Keratinocyte (primary cell): Measurements from ENCODE around the gene LRRN2. TPM values are rescaled to one million over a fixed set of nuclear protein-coding genes. Genes with fewer than 3 reads are reported as not detected.

ENCODE experiments used
- DNase-seq: peaks from one replicate; pipeline ENCODE4 v3.0.0-alpha.2; 2011; ENCODE audit warnings: low read depth, missing footprints, low spot score
- FAIRE-seq: peaks from 2 replicates; lab custom pipeline; 2011; peaks lifted over from hg19 to GRCh38; lab: Jason Lieb, UNC
- H2AFZ ChIP-seq: 2 replicates; pipeline ENCODE4 v1.6.0; 2012; ENCODE audit warnings: low read length, control low read depth, inconsistent platforms; ENCODE audit not compliant: control insufficient read depth
- H3K27ac ChIP-seq: 2 replicates; pipeline ENCODE4 v1.5.1; 2011; ENCODE audit warnings: low read length; ENCODE audit not compliant: control insufficient read depth, insufficient read depth
- H3K27me3 ChIP-seq: 3 replicates; pipeline ENCODE4 v1.6.0; 2011; ENCODE audit warnings: low read length; ENCODE audit not compliant: control insufficient read depth, insufficient read depth; ENCODE audit errors: extremely low read depth
- H3K36me3 ChIP-seq, 2 experiments: 2 replicates in 1 of 2; 3 replicates in 1 of 2; pipeline ENCODE4 v1.5.1; 2011; ENCODE audit warnings: low read length in 2 of 2, mild to moderate bottlenecking in 1 of 2; ENCODE audit not compliant: control insufficient read depth in 2 of 2, insufficient read depth in 2 of 2; ENCODE audit errors: extremely low read depth in 1 of 2
- H3K4me1 ChIP-seq: 3 replicates; pipeline ENCODE4 v1.5.1; 2011; ENCODE audit warnings: low read length; ENCODE audit not compliant: control insufficient read depth, insufficient read depth; ENCODE audit errors: extremely low read depth
- H3K4me2 ChIP-seq: 3 replicates; pipeline ENCODE4 v1.6.0; 2011; ENCODE audit warnings: low read depth, low read length; ENCODE audit not compliant: control insufficient read depth, insufficient read depth; ENCODE audit errors: extremely low read depth
- H3K4me3 ChIP-seq, 3 experiments: fragments of 200-600 bp in 1 of 3; sonication (generic) in 1 of 3; 2 replicates in 2 of 3; 3 replicates in 1 of 3; pipeline ENCODE4 v1.5.1; 2011 to 2016; ENCODE audit warnings: low read length in 3 of 3, mild to moderate bottlenecking in 3 of 3, control low read depth in 2 of 3, inconsistent platforms in 1 of 3, low read depth in 1 of 3, mixed read lengths in 1 of 3, mixed run types in 1 of 3, moderate library complexity in 1 of 3; ENCODE audit not compliant: control insufficient read depth in 2 of 3, insufficient read depth in 2 of 3; ENCODE audit errors: extremely low read depth in 1 of 3
- H3K79me2 ChIP-seq: 2 replicates; pipeline ENCODE4 v1.6.0; 2012; ENCODE audit warnings: low read length; ENCODE audit not compliant: control insufficient read depth, insufficient read depth
- H3K9ac ChIP-seq: 3 replicates; pipeline ENCODE4 v1.6.0; 2011; ENCODE audit warnings: low read length; ENCODE audit not compliant: control insufficient read depth, insufficient read depth; ENCODE audit errors: extremely low read depth
- H3K9me1 ChIP-seq: 3 replicates; pipeline ENCODE4 v1.6.0; 2011; ENCODE audit warnings: low read length; ENCODE audit not compliant: control insufficient read depth, insufficient read depth; ENCODE audit errors: extremely low read depth
- H3K9me3 ChIP-seq: 2 replicates; pipeline ENCODE4 v1.5.1; 2012; ENCODE audit warnings: low read depth, low read length; ENCODE audit not compliant: control insufficient read depth
- H4K20me1 ChIP-seq: 3 replicates; pipeline ENCODE4 v1.6.0; 2011; ENCODE audit warnings: low read length; ENCODE audit not compliant: control insufficient read depth, insufficient read depth; ENCODE audit errors: extremely low read depth
- CTCF ChIP-seq, 3 experiments: IDR thresholded peaks in 1 of 3; conservative IDR thresholded peaks in 1 of 3; optimal IDR thresholded peaks in 1 of 3; 2 replicates in 2 of 3; 3 replicates in 1 of 3; pipeline versions ENCODE3 to v1.5.1; 2011; ENCODE audit warnings: low read length in 3 of 3, mild to moderate bottlenecking in 3 of 3, moderate library complexity in 2 of 3, control low read depth in 1 of 3, inconsistent platforms in 1 of 3; ENCODE audit not compliant: insufficient read depth in 2 of 3; ENCODE audit errors: extremely low read depth in 1 of 3
- EZH2 ChIP-seq: IDR thresholded peaks from one replicate; pipeline ENCODE4 v1.6.1; 2012; ENCODE audit warnings: inconsistent platforms, mild to moderate bottlenecking, low read length, moderate library complexity
- dilution Hi-C: fragments of 300-500 bp; cut with MboI; formaldehyde crosslinking; loops from one replicate; pipeline ENCODE4 v1.7.0; 2020; ENCODE audit warnings: low sequenced_read_pairs; ENCODE audit not compliant: extremely low pct_ligation_motif_present
- polyA plus RNA-seq, 5 experiments: library from polyadenylated mRNA; depleted of rRNA in 3 of 5; stranded (reverse) in 3 of 5; stranded (forward) in 1 of 5; unstranded in 1 of 5; fragments of >200 nt; gene quantifications; 1 replicate in 1 of 5; 2 replicates in 3 of 5; 3 replicates in 1 of 5; pipeline versions ENCODE4 v1.2.1 to v1.2.3, GENCODE V29; 2011 to 2012; ENCODE audit warnings: missing spikeins in 2 of 5, low read depth in 1 of 5, low replicate concordance in 1 of 5

LRRN2 gene
- polyA plus RNA-seq, 1 donor (not counting 4 experiments of a cell fraction or from before 2014, with no cell fraction given): not detected

GRCh38 chr1:204583909-204584632 is 101.5 kb downstream of the LRRN2 start:
- H3K4me3 ChIP-seq: no peak overlapping the region
- H3K4me2 ChIP-seq: no peak overlapping the region
- no peak overlapping the region for H3K9ac ChIP-seq
- FAIRE-seq (no peak), DNase-seq (no peak)
- H3K36me3 ChIP-seq: no peaks in the 10 kb centered on the region
- H4K20me1 ChIP-seq: no peaks in the 10 kb centered on the region
- no peak for TF ChIP-seq CTCF (optimal IDR thresholded peaks at IDR 0.05 in 1 of 3, IDR thresholded peaks at IDR 0.05 in 1 of 3, conservative IDR thresholded peaks at IDR 0.05 in 1 of 3; ENCODE audit: extremely low read depth in 1 of 3, insufficient read depth in 2 of 3, low read length in 3 of 3)
- TF ChIP-seq EZH2: no peak
- no peak overlapping the region for H2AFZ ChIP-seq
- no peaks in the 10 kb centered on the region for H3K27me3 ChIP-seq
- no peaks in the 10 kb centered on the region for H3K79me2 ChIP-seq
- peaks cover 6% of the 10 kb centered on the region for H3K4me1 ChIP-seq
- dilution Hi-C loops: no loop called here
- no peaks in the 10 kb centered on the region for H3K9me3 ChIP-seq
- no peak overlapping the region for H3K27ac ChIP-seq
- no peaks in the 10 kb centered on the region for H3K9me1 ChIP-seq

GRCh38 chr1:204581759-204582158 is 103.8 kb downstream of the LRRN2 start:
- Histone ChIP-seq H3K36me3 (no peaks in the 10 kb centered on the region), H3K9me3 (no peaks in the 10 kb centered on the region), H3K9ac (no peak overlapping the region), H3K27ac (no peak overlapping the region), H3K4me1 (no peaks in the 10 kb centered on the region), H4K20me1 (no peaks in the 10 kb centered on the region), H3K4me2 (no peak overlapping the region), H3K79me2 (no peaks in the 10 kb centered on the region), H3K27me3 (no peaks in the 10 kb centered on the region), H3K4me3 (no peak overlapping the region), H2AFZ (no peak overlapping the region), H3K9me1 (no peaks in the 10 kb centered on the region)
- DNase-seq (no peak), FAIRE-seq (no peak)
- TF ChIP-seq EZH2 (no peak), CTCF (optimal IDR thresholded peaks at IDR 0.05 in 1 of 3, IDR thresholded peaks at IDR 0.05 in 1 of 3, conservative IDR thresholded peaks at IDR 0.05 in 1 of 3; ENCODE audit: extremely low read depth in 1 of 3, insufficient read depth in 2 of 3, low read length in 3 of 3) (no peak)
- dilution Hi-C loops: no loop called here
